ENCODE data around the gene TRPM5. TPM values are rescaled to one million over a fixed set of nuclear protein-coding genes. Genes with fewer than 3 reads are reported as not detected.

The TRPM5 gene
- total RNA-seq, 4 donors from 2014 or later, result 0.63 TPM; not detected in 3

DNA sequence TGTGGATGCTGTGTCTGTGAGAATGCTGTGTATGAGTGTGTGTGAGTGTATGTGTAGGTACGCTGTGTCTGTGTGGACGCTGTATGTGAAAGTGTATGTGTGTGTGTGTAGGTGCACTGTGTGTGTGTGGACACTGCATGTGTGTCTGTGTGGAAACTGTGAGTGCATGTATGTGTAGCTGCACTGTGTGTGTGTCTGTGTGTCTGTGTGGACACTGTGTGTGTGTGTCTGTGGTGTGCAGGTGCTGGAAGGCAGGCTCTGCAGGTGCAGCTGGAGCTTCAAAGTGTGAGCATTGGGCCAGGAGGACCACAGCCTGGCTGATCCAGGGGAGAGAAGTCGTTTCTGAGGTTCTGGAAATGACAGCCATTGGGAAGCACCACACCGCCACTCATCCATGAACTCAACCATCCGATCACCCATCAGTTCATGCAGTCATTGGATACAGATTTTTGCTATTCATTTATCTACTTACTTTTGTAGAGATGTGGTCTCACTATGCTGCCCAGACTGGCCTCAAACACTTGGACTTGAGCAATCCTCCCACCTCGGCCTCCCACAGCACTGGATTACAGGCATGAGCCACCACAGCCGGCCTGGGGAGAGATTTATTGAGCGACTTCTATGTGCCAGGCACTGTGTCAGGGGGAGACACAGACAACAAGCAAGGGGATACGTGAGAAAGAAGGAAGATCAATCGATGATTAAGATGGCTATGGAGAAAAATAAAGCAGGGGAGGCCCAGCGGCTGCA lies 9.6 kb downstream of the TRPM5 start:
- no peak for ATAC-seq (ENCODE audit: low FRiP score)
- DNase-seq (ENCODE audit: low spot score), result no peak
- TF ChIP-seq, protein P1, sequence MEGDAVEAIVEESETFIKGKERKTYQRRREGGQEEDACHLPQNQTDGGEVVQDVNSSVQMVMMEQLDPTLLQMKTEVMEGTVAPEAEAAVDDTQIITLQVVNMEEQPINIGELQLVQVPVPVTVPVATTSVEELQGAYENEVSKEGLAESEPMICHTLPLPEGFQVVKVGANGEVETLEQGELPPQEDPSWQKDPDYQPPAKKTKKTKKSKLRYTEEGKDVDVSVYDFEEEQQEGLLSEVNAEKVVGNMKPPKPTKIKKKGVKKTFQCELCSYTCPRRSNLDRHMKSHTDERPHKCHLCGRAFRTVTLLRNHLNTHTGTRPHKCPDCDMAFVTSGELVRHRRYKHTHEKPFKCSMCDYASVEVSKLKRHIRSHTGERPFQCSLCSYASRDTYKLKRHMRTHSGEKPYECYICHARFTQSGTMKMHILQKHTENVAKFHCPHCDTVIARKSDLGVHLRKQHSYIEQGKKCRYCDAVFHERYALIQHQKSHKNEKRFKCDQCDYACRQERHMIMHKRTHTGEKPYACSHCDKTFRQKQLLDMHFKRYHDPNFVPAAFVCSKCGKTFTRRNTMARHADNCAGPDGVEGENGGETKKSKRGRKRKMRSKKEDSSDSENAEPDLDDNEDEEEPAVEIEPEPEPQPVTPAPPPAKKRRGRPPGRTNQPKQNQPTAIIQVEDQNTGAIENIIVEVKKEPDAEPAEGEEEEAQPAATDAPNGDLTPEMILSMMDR (IDR thresholded peaks at IDR 0.05), result no peak

DNA sequence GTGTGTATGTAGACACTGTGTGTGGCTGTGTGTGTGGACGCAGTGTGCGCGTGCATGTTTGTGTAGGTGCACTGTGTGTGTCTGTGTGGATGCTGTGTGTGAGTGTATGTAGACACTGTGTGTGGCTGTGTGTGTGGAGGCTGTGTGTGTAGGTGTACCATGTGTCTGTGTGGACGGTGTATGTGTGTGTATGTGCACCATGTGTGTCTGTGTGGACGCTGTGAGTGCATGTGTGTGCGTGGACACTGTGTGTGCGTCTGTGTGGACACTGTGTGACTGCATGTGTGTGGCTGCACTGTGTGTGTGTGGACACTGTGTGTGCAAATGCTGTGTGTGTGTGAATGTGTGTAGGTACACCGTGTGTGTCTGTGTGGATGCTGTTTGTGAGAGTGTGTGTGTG lies 10.3 kb downstream of the TRPM5 start:
- TF ChIP-seq, protein P1 (IDR thresholded peaks at IDR 0.05), result no peak
- no peak for DNase-seq (ENCODE audit: low spot score)
- no peak for ATAC-seq (ENCODE audit: low FRiP score)

DNA sequence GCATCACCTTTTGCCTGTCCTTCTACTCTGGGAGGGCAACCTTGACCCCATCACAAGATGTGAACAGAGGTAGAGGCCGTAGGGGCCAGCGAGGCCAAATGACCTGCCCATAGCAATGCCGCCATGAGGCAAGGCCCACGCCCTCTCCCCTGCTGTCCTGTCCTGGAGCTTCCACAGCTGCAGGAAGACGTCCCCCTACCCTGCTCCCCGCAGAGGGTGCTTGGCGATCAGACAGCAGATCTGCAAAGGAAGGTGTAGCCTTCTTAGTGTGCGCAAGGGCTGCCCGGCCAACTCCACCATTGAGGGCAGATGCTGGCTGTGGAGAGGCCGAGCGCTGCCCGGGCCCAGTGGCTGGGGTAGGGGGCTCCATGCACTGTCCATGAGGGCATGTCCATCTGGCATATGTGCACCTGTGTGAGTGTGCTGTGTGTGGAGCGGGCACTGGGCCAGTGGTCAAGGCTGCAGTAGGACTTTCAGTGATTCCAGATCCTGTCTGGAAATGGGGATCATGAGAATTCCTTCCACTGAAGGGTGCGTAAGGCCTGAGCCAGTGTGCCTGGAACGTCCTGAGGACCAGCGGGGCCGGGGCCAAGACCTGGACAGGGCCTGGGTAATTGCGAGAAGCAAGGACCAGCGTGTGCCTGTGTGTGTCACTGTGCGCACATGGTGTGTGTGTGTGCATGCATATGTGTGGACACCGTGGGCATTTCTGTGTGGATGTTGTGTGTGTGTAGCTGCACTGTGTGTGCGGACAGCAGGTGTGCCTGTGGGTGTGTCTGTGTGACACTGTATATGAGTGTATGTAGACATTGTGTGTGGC lies 11.0 kb downstream of the TRPM5 start:
- TF ChIP-seq, protein P1 (IDR thresholded peaks at IDR 0.05), result no peak
- no peak for DNase-seq (ENCODE audit: low spot score)
- ATAC-seq (ENCODE audit: low FRiP score), result no peak

DNA sequence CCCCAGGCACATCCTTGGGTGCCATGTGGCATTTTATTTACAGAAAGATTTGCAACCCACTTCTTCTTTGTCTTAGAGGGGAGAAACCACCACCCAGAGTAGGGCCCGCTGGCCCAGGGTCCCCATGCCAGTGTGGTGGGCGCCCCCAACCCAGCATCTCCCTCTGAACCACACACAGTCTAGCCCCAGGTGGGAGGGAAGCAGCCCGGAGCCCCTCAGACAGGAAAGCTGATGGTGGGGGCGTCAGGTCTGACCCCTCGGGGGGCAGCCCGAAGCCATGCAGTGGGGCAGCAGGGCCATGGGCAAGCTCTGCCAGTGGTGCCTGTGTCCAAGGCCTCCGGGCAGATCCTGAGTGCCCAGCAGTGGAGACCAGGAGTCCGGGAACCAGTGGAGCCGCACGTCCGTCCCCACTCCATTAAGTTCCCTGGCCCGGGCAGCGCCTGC lies 11.7 kb downstream of the TRPM5 start:
- TF ChIP-seq, protein P1 (IDR thresholded peaks at IDR 0.05), result no peak
- DNase-seq (ENCODE audit: low spot score) (no peak), ATAC-seq (ENCODE audit: low FRiP score) (no peak)

DNA sequence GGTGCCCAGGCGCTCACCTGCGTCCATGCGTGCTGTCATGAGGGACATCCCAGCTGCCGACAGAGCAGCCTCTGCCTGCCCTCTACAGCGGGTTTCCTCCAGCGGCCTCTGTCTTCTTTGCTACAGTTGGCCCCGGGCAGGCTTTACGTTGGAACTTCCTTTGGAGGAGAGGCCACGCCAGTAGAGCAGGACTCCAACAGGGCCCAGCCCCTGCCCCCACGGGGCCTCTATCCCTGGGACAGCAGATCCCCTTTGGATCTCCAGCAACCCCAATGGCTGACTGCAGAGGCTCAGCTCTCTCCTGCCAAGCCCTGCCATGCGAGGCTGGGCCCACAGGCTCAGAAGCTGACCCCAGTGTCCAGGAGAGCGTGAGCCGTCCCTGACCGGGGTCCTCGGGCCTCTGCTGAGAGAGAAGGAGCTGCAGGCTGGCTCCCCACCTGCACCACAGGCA lies 12.1 kb downstream of the TRPM5 start:
- TF ChIP-seq, protein P1 (IDR thresholded peaks at IDR 0.05), result no peak
- ATAC-seq (ENCODE audit: low FRiP score), result no peak
- DNase-seq (ENCODE audit: low spot score), result no peak

DNA sequence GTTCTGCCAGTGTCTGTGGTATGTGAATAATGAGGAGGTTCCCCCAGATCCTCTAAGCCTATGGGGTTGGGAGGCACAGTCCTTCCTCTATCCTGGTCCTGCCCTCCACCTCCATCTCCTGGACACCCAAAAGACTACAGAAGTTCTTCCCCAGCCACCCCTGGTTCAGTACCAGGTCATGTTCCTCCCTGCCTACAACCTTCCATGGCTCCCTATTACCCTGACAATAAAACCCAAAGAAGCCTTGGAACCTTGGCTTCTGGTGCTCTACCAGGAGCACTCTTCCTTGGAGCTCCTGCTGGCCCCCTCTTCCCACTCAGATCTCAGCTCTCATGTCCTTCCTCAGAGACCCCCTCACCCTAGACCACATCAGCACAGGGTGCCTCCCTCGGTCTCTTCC lies 12.9 kb downstream of the TRPM5 start:
- DNase-seq (ENCODE audit: low spot score) (no peak), ATAC-seq (ENCODE audit: low FRiP score) (no peak)
- TF ChIP-seq, protein P1 (IDR thresholded peaks at IDR 0.05), result no peak
